ENCODE data around the gene OR5AU1. TPM values are rescaled to one million over a fixed set of nuclear protein-coding genes. Genes with fewer than 3 reads are reported as not detected.

Gene OR5AU1
- total and polyA plus RNA-seq, 2 of the 13 experiments (the other 11 are each of a cell fraction or from before 2014, with no cell fraction given) = not detected

- no peak for TF ChIP-seq CSRNP1 (CRISPR knock-in tag; IDR thresholded peaks at IDR 0.05)
- peak; percentile 44 for TF ChIP-seq TEAD3 (CRISPR knock-in tag; optimal IDR thresholded peaks at IDR 0.05; ENCODE audit: borderline replicate concordance)
- no peak for TF ChIP-seq TIGD3 (CRISPR knock-in tag; IDR thresholded peaks at IDR 0.05; ENCODE audit: borderline replicate concordance)
- peak; percentile 26; the same call in 1 of the 2 replicates for TF ChIP-seq ZNF891 (CRISPR knock-in tag; IDR thresholded peaks at IDR 0.05)
- TF ChIP-seq ZNF383 (CRISPR knock-in tag; IDR thresholded peaks at IDR 0.05; ENCODE audit: borderline replicate concordance) = no peak
- no peak for TF ChIP-seq ZNF513 (CRISPR knock-in tag; conservative IDR thresholded peaks at IDR 0.05)
- no peak for TF ChIP-seq GABPB1 (CRISPR knock-in tag; IDR thresholded peaks at IDR 0.05)
- peak; percentile 3; the same call in 1 of the 2 replicates for TF ChIP-seq HIVEP1 (CRISPR knock-in tag; IDR thresholded peaks at IDR 0.05)
- TF ChIP-seq CREBL2 (CRISPR knock-in tag; IDR thresholded peaks at IDR 0.05; ENCODE audit: borderline replicate concordance) = peak; percentile 51; the same call in 1 of the 2 replicates
- TF ChIP-seq MLX (CRISPR knock-in tag; IDR thresholded peaks at IDR 0.05) = no peak
- no peak for TF ChIP-seq ZNF777 (CRISPR knock-in tag; IDR thresholded peaks at IDR 0.05)
- TF ChIP-seq ZNF687 (CRISPR knock-in tag; IDR thresholded peaks at IDR 0.05) = no peak
- no peak for TF ChIP-seq ZNF577 (CRISPR knock-in tag; IDR thresholded peaks at IDR 0.05; ENCODE audit: borderline replicate concordance, low read depth)
- no peak for TF ChIP-seq MTF1 (CRISPR knock-in tag; IDR thresholded peaks at IDR 0.05)
- TF ChIP-seq ZMYM4 (CRISPR knock-in tag; IDR thresholded peaks at IDR 0.05) = no peak
- TF ChIP-seq EP300 (IDR thresholded peaks at IDR 0.05; ENCODE audit: low read depth in 2 of 2, low read length in 2 of 2) = no peak
- no peak for TF ChIP-seq EP300 (CRISPR knock-in tag; IDR thresholded peaks at IDR 0.05; ENCODE audit: borderline replicate concordance)
- no peak for TF ChIP-seq PRPF4 (IDR thresholded peaks at IDR 0.05; ENCODE audit: low read depth, low read length, poor library complexity, severe bottlenecking)
- TF ChIP-seq MXI1 (IDR thresholded peaks at IDR 0.05; ENCODE audit: borderline replicate concordance, low read depth, low read length) = no peak
- TF ChIP-seq SMAD9 (CRISPR knock-in tag; IDR thresholded peaks at IDR 0.05) = peak; percentile 50; the same call in 1 of the 2 replicates
- TF ChIP-seq HMG20A (CRISPR knock-in tag; IDR thresholded peaks at IDR 0.05; ENCODE audit: borderline replicate concordance) = no peak
Measured at GRCh38 chr14:21191261-21191808, 35.5 kb upstream of the OR5AU1 start (continued).
